ENCODE results near the gene ARMC12.

- no peak for TF ChIP-seq YY1 (IDR thresholded peaks at IDR 0.05; ENCODE audit: insufficient read depth, insufficient read length)
- TF ChIP-seq ZNF274 (IDR thresholded peaks at IDR 0.05; ENCODE audit: low read depth, low read length): no peak
Measured at GRCh38 chr6:35769211-35769610, 32.4 kb downstream of the ARMC12 start.

All from NT2/D1 (cell line).